K562 (cell line): Measurements from ENCODE around the gene DGKZ. TPM values are rescaled to one million over a fixed set of nuclear protein-coding genes. Genes with fewer than 3 reads are reported as not detected.

Source experiments
- CTBP1 ChIP-seq: fragments of 450-650 bp; IDR thresholded peaks from 2 replicates; pipeline ENCODE4 v1.6.1; 2016; ENCODE audit warnings: borderline replicate concordance
- DNMT1 ChIP-seq: fragments of 450-650 bp; IDR thresholded peaks from 2 replicates; pipeline ENCODE4 v1.6.1; 2016; ENCODE audit warnings: antibody characterized with exemption, mild to moderate bottlenecking
- KDM1A ChIP-seq, 2 experiments: fragments of 450-650 bp; IDR thresholded peaks; 2 replicates each; pipeline ENCODE4 v1.6.1; 2016; ENCODE audit warnings: mild to moderate bottlenecking in 2 of 2
- MNT ChIP-seq, 2 experiments: fragments of 450-650 bp; conservative IDR thresholded peaks; 2 replicates each; pipeline ENCODE4 v1.6.1; 2017; ENCODE audit warnings: mild to moderate bottlenecking in 2 of 2, moderate library complexity in 2 of 2
- MYBL2 ChIP-seq, 2 experiments: fragments of 450-650 bp in 1 of 2; sonication (generic) in 1 of 2; formaldehyde crosslinking in 1 of 2; IDR thresholded peaks; 2 replicates each; pipeline versions ENCODE4 v1.6.1 to v1.8.1; 2017 to 2022; ENCODE audit warnings: borderline replicate concordance in 1 of 2, inconsistent platforms in 1 of 2, low read depth in 1 of 2, mild to moderate bottlenecking in 1 of 2, missing genetic modification reagents in 1 of 2, moderate library complexity in 1 of 2
- PHTF2 ChIP-seq: fragments of 250-450 bp; sonication (Bioruptor Pico); IDR thresholded peaks from 2 replicates; pipeline ENCODE4 v1.5.0; 2021; ENCODE audit warnings: mild to moderate bottlenecking
- POLR2AphosphoS2 ChIP-seq: IDR thresholded peaks from 2 replicates; pipeline ENCODE4 v1.6.1; 2012; ENCODE audit warnings: low read length, improper control_type of control experiment
- RUNX1 ChIP-seq: sonication (generic); IDR thresholded peaks from 2 replicates; pipeline ENCODE4 v1.6.1; 2016; ENCODE audit warnings: antibody characterized with exemption, low read depth
- SMAD4 ChIP-seq: fragments of 250-450 bp; sonication (Bioruptor Pico); conservative IDR thresholded peaks from 2 replicates; pipeline ENCODE4 v1.8.0; 2021; ENCODE audit warnings: inconsistent platforms, mild to moderate bottlenecking, moderate library complexity
- SMARCA5 ChIP-seq: fragments of 450-650 bp; IDR thresholded peaks from 2 replicates; pipeline ENCODE4 v1.6.1; 2016
- ZBTB43 ChIP-seq: sonication (generic); formaldehyde crosslinking; IDR thresholded peaks from 2 replicates; pipeline ENCODE4 v1.8.0; 2023; ENCODE audit warnings: mild to moderate bottlenecking, missing genetic modification reagents
- ZNF239 ChIP-seq: fragments of 250-450 bp; sonication (Bioruptor Pico); IDR thresholded peaks from 2 replicates; pipeline ENCODE4 v1.4.0; 2020; ENCODE audit warnings: mild to moderate bottlenecking
- ZNF436 ChIP-seq: fragments of 250-450, 450-650 bp; sonication (Bioruptor Pico); formaldehyde crosslinking; IDR thresholded peaks from 2 replicates; pipeline ENCODE4 v1.7.0; 2020; ENCODE audit warnings: mild to moderate bottlenecking
- ZNF76 ChIP-seq: fragments of 250-450 bp; sonication (Bioruptor Pico); IDR thresholded peaks from 2 replicates; pipeline ENCODE4 v1.4.0; 2020; ENCODE audit warnings: mild to moderate bottlenecking, moderate library complexity, borderline replicate concordance
- ZSCAN29 ChIP-seq: fragments of 450-650 bp; IDR thresholded peaks from 2 replicates; pipeline ENCODE4 v1.6.1; 2017
- polyA plus RNA-seq, 8 experiments: library from polyadenylated mRNA; depleted of rRNA in 4 of 8; stranded (reverse) in 5 of 8; unstranded in 3 of 8; fragments of >200 nt; fragmentation: Nextera tagmentation in 2 of 8; fragmentation: Illumina TruSeq in 1 of 8; extraction: Ambion mirVana in 2 of 8; extraction: Trizol in 1 of 8; gene quantifications; 2 replicates each; pipeline versions ENCODE4 v1.2.1 to v1.2.3, GENCODE V29; 2011 to 2014; ENCODE audit warnings: inconsistent platforms in 1 of 8, missing spikeins in 1 of 8
- total RNA-seq, 7 experiments: library from RNA; depleted of rRNA in 6 of 7; stranded (reverse); fragments of >200 nt in 6 of 7; fragmentation: Illumina TruSeq in 2 of 7; extraction: Trizol in 2 of 7; gene quantifications; 2 replicates each; pipeline versions ENCODE4 v1.2.1 to v1.2.3, GENCODE V29; 2011 to 2021; ENCODE audit warnings: low replicate concordance in 1 of 7
- TF ChIP-seq, protein P1 (sequence below): fragments of 250-450 bp; sonication (Bioruptor Pico); IDR thresholded peaks from 2 replicates; pipeline ENCODE4 v1.9.0; 2021; ENCODE audit warnings: mild to moderate bottlenecking, inconsistent platforms
- TF ChIP-seq, protein P2 (sequence below), 3 experiments: fragments of 200-800 bp in 1 of 3; fragments of 250-450 bp in 1 of 3; fragments of 450-650 bp in 1 of 3; sonication (Bioruptor Pico) in 1 of 3; sonication (Bioruptor generic) in 1 of 3; formaldehyde crosslinking in 1 of 3; IDR thresholded peaks; 2 replicates each; pipeline versions ENCODE4 v1.6.1 to v1.8.0; 2016 to 2022; ENCODE audit warnings: mild to moderate bottlenecking in 2 of 3, missing genetic modification characterization in 2 of 3, missing compliant biosample characterization in 1 of 3, moderate library complexity in 1 of 3

The DGKZ gene
- total and polyA plus RNA-seq, 9 of the 15 experiments (the other 6 are each of a cell fraction or from before 2014, with no cell fraction given) = 0.51 to 100 (median 44.2) TPM

DNA sequence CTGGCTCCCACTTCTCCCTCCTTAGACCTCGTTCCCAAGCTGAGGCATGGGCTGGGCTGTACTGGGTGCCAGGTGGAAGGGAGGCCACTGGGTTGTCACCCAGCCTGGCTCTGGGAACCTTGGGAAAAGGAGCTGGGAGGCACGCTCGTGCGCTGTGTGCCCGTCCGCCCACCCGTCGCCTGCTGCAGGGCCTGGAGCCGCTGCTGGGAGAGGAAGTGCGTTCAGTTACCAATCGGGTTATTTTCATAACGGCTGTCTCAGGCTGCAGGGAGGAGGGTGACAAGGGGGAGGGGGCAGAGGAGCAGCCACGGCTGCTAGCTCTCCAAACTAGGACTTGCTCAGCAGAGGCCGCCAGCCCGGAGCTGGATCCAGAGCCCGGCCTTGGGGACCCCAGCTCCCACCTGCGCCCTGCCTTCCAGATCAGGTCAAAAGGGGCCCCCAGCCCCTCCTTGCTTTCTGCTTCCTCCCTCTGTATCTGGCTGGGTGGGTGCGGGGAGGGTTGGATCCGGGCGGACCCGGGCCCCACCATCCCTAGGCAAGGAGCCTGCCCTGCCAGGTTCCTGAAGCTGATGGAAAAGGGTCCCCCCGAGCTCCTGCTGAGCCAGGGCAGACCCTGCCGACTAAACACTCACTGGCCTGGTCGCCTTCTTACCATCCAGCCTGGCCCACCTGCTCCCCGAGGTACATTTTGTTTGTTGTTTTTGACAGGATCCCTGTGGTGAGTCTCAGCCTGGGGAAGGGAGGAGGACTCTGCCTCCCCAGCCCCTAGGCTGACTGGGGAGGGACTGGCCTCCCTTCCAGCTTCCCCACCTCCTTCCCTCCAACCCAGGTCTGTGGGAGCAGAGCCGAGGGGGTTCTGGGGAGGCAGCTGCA is 14.3 kb downstream of the DGKZ start (continued):
- TF ChIP-seq MYBL2 (IDR thresholded peaks at IDR 0.05; ENCODE audit: low read depth) = no peak
- no peak for TF ChIP-seq MYBL2 (CRISPR knock-in tag; IDR thresholded peaks at IDR 0.05; ENCODE audit: borderline replicate concordance)
- peak; percentile 78 for TF ChIP-seq SMAD4
- TF ChIP-seq ZNF436 = no peak
- TF ChIP-seq POLR2AphosphoS2 = no peak
- 0 out of 2 replicates have a peak, but pooled peaks have one; percentile 28 for TF ChIP-seq CTBP1
- no peak for TF ChIP-seq PHTF2 (CRISPR knock-in tag)
- no peak for TF ChIP-seq SMARCA5
- TF ChIP-seq KDM1A (IDR thresholded peaks at IDR 0.05) = peak in 1 of 2 experiments; percentile 27; a peak in 1 of 4 replicates
- peak; percentile 46; the same call in 1 of the 2 replicates for TF ChIP-seq ZSCAN29
- TF ChIP-seq, protein P1, sequence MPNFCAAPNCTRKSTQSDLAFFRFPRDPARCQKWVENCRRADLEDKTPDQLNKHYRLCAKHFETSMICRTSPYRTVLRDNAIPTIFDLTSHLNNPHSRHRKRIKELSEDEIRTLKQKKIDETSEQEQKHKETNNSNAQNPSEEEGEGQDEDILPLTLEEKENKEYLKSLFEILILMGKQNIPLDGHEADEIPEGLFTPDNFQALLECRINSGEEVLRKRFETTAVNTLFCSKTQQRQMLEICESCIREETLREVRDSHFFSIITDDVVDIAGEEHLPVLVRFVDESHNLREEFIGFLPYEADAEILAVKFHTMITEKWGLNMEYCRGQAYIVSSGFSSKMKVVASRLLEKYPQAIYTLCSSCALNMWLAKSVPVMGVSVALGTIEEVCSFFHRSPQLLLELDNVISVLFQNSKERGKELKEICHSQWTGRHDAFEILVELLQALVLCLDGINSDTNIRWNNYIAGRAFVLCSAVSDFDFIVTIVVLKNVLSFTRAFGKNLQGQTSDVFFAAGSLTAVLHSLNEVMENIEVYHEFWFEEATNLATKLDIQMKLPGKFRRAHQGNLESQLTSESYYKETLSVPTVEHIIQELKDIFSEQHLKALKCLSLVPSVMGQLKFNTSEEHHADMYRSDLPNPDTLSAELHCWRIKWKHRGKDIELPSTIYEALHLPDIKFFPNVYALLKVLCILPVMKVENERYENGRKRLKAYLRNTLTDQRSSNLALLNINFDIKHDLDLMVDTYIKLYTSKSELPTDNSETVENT = peak; percentile 43; the same call in 1 of the 2 replicates
- no peak for TF ChIP-seq ZBTB43 (CRISPR knock-in tag)
- no peak for TF ChIP-seq ZNF239 (CRISPR knock-in tag)
- TF ChIP-seq DNMT1 = no peak
- TF ChIP-seq MNT (conservative IDR thresholded peaks at IDR 0.05) = peak in 1 of 2 experiments; percentile 49; a peak in 1 of 4 replicates
- TF ChIP-seq, protein P2, sequence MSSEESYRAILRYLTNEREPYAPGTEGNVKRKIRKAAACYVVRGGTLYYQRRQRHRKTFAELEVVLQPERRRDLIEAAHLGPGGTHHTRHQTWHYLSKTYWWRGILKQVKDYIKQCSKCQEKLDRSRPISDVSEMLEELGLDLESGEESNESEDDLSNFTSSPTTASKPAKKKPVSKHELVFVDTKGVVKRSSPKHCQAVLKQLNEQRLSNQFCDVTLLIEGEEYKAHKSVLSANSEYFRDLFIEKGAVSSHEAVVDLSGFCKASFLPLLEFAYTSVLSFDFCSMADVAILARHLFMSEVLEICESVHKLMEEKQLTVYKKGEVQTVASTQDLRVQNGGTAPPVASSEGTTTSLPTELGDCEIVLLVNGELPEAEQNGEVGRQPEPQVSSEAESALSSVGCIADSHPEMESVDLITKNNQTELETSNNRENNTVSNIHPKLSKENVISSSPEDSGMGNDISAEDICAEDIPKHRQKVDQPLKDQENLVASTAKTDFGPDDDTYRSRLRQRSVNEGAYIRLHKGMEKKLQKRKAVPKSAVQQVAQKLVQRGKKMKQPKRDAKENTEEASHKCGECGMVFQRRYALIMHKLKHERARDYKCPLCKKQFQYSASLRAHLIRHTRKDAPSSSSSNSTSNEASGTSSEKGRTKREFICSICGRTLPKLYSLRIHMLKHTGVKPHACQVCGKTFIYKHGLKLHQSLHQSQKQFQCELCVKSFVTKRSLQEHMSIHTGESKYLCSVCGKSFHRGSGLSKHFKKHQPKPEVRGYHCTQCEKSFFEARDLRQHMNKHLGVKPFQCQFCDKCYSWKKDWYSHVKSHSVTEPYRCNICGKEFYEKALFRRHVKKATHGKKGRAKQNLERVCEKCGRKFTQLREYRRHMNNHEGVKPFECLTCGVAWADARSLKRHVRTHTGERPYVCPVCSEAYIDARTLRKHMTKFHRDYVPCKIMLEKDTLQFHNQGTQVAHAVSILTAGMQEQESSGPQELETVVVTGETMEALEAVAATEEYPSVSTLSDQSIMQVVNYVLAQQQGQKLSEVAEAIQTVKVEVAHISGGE (CRISPR knock-in tag; IDR thresholded peaks at IDR 0.05) = peak in 1 of 3 experiments; percentile 54; a peak in 1 of 6 replicates
- TF ChIP-seq ZNF76 = peak; percentile 88
- no peak for TF ChIP-seq RUNX1
